Astrocyte (in vitro differentiated cells and primary cell): ENCODE data around the gene MINDY3. TPM values are rescaled to one million over a fixed set of nuclear protein-coding genes. Genes with fewer than 3 reads are reported as not detected.

Experiments
- DNase-seq: peaks from one replicate; pipeline ENCODE4 v3.0.0-alpha.2; 2010; ENCODE audit warnings: low read depth
- FAIRE-seq: peaks from 2 replicates; lab custom pipeline; 2011; peaks lifted over from hg19 to GRCh38; lab: Jason Lieb, UNC
- H2AFZ ChIP-seq: 2 replicates; pipeline ENCODE4 v1.6.0; 2012; ENCODE audit warnings: low read depth, low read length, inconsistent platforms
- H3K27ac ChIP-seq: 2 replicates; pipeline ENCODE4 v1.5.1; 2011; ENCODE audit warnings: low read depth, low read length, inconsistent platforms
- H3K27me3 ChIP-seq: 2 replicates; pipeline ENCODE4 v1.6.0; 2011; ENCODE audit warnings: low read length, inconsistent platforms; ENCODE audit not compliant: insufficient read depth
- H3K36me3 ChIP-seq: 2 replicates; pipeline ENCODE4 v1.5.1; 2011; ENCODE audit warnings: low read length, inconsistent platforms; ENCODE audit not compliant: insufficient read depth
- H3K4me1 ChIP-seq: 2 replicates; pipeline ENCODE4 v1.5.1; 2011; ENCODE audit warnings: low read length, inconsistent platforms; ENCODE audit not compliant: insufficient read depth
- H3K4me2 ChIP-seq: 2 replicates; pipeline ENCODE4 v1.6.0; 2012; ENCODE audit warnings: low read length, inconsistent platforms
- H3K4me3 ChIP-seq: 2 replicates; pipeline ENCODE4 v1.5.1; 2011; ENCODE audit warnings: low read depth, mild to moderate bottlenecking, low read length, inconsistent platforms; ENCODE audit not compliant: insufficient read depth
- H3K79me2 ChIP-seq: 2 replicates; pipeline ENCODE4 v1.6.0; 2012; ENCODE audit warnings: mild to moderate bottlenecking, low read length, inconsistent platforms; ENCODE audit not compliant: insufficient read depth
- H3K9ac ChIP-seq: 2 replicates; pipeline ENCODE4 v1.6.0; 2012; ENCODE audit warnings: mild to moderate bottlenecking, low read length, inconsistent platforms
- H3K9me3 ChIP-seq: 2 replicates; pipeline ENCODE4 v1.5.1; 2012; ENCODE audit warnings: low read depth, mild to moderate bottlenecking, low read length, inconsistent platforms; ENCODE audit not compliant: insufficient read depth
- H4K20me1 ChIP-seq: 2 replicates; pipeline ENCODE4 v1.6.0; 2012; ENCODE audit warnings: low read length, inconsistent platforms; ENCODE audit not compliant: insufficient read depth
- H3K27ac Mint-ChIP-seq: one replicate; pipeline ENCODE4 v1.8.0; 2021; ENCODE audit warnings: mild to moderate bottlenecking, mixed read lengths; ENCODE audit not compliant: unreplicated experiment
- H3K27me3 Mint-ChIP-seq: one replicate; pipeline ENCODE4 v1.8.0; 2021; ENCODE audit warnings: low read depth, mixed read lengths; ENCODE audit not compliant: unreplicated experiment
- H3K36me3 Mint-ChIP-seq: one replicate; pipeline ENCODE4 v1.8.0; 2021; ENCODE audit warnings: low read depth, mixed read lengths; ENCODE audit not compliant: unreplicated experiment
- H3K4me1 Mint-ChIP-seq: one replicate; pipeline ENCODE4 v1.8.0; 2021; ENCODE audit warnings: low read depth, mixed read lengths; ENCODE audit not compliant: unreplicated experiment
- H3K4me3 Mint-ChIP-seq: one replicate; pipeline ENCODE4 v1.8.0; 2021; ENCODE audit warnings: mild to moderate bottlenecking, moderate library complexity, mixed read lengths; ENCODE audit not compliant: unreplicated experiment
- H3K9me3 Mint-ChIP-seq: one replicate; pipeline ENCODE4 v1.8.0; 2021; ENCODE audit warnings: mild to moderate bottlenecking, mixed read lengths; ENCODE audit not compliant: unreplicated experiment
- EZH2 ChIP-seq: IDR thresholded peaks from 2 replicates; pipeline ENCODE4 v1.6.1; 2012; ENCODE audit warnings: mild to moderate bottlenecking, low read length, inconsistent platforms; ENCODE audit not compliant: insufficient read depth
- total RNA-seq: library from RNA; stranded (reverse); gene quantifications from 2 replicates; pipeline ENCODE4 v1.2.1, GENCODE V29; 2021
- TF ChIP-seq, protein P1 (sequence below): IDR thresholded peaks from 2 replicates; pipeline ENCODE4 v1.5.1; 2011; ENCODE audit warnings: low read depth, mild to moderate bottlenecking, inconsistent platforms, low read length, moderate library complexity; ENCODE audit not compliant: insufficient read depth

MINDY3 gene
- total RNA-seq, 1 donor from 2014 or later: 28.4 TPM

DNA sequence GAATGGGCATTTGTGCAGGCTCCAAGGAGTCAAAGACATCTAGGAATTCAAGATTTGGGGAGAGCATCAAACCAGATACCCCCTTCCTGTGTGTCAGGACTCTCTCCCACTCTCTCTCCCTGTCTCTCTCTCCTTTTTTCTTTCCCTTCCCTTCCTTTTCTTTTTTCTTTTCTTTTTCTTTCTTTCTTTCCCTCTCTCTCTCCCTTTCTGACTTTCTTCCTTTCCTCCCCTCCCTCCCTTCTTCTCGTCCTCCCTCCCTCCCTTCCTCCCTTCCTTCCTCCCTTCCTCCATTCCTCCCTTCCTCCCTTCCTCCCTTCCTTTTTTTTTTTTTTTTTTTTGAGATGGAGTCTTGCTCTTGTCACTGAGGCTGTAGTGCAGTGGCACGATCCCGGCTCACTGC, 24.1 kb upstream of the MINDY3 start:
- no peak overlapping the region for H3K27ac Mint-ChIP-seq
- no peaks in the 10 kb centered on the region for H3K4me1 Mint-ChIP-seq
- no peak overlapping the region for H2AFZ ChIP-seq
- no peaks in the 10 kb centered on the region for H3K4me1 ChIP-seq
- no peaks in the 10 kb centered on the region for H3K9me3 ChIP-seq
- peaks cover 18% of the 10 kb centered on the region for H3K27me3 ChIP-seq
- H3K4me3 ChIP-seq: no peak overlapping the region
- no peak overlapping the region for H3K9ac ChIP-seq
- DNase-seq: no peak
- H3K4me2 ChIP-seq: no peak overlapping the region
- H3K27ac ChIP-seq: no peak overlapping the region
- H3K4me3 Mint-ChIP-seq: no peak overlapping the region
- no peak for TF ChIP-seq EZH2
- TF ChIP-seq, protein P1, sequence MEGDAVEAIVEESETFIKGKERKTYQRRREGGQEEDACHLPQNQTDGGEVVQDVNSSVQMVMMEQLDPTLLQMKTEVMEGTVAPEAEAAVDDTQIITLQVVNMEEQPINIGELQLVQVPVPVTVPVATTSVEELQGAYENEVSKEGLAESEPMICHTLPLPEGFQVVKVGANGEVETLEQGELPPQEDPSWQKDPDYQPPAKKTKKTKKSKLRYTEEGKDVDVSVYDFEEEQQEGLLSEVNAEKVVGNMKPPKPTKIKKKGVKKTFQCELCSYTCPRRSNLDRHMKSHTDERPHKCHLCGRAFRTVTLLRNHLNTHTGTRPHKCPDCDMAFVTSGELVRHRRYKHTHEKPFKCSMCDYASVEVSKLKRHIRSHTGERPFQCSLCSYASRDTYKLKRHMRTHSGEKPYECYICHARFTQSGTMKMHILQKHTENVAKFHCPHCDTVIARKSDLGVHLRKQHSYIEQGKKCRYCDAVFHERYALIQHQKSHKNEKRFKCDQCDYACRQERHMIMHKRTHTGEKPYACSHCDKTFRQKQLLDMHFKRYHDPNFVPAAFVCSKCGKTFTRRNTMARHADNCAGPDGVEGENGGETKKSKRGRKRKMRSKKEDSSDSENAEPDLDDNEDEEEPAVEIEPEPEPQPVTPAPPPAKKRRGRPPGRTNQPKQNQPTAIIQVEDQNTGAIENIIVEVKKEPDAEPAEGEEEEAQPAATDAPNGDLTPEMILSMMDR: no peak
- no peaks in the 10 kb centered on the region for H3K79me2 ChIP-seq
- H3K36me3 Mint-ChIP-seq: no peaks in the 10 kb centered on the region
- no peak for FAIRE-seq
- peaks cover 21% of the 10 kb centered on the region for H3K27me3 Mint-ChIP-seq
- H3K36me3 ChIP-seq: no peaks in the 10 kb centered on the region
- no peaks in the 10 kb centered on the region for H4K20me1 ChIP-seq
- H3K9me3 Mint-ChIP-seq: no peaks in the 10 kb centered on the region

DNA sequence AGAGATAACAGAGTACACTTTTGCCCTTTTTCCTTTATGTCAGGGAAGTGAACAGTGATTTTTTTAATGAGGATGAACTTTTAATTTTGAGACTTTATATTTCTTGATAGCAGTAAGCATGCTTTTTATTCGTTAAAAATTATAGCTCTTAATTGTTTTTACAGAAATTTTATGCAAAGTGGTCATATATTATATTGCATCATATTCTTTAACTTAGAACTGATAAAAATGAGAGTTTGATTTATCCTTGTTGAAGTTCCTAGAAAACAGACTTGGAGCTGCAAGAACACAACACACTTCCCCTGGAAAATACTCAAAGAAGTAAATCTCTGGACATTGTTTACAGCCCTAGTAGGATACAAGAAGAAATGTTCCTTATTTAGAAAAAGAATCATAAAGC, 21.2 kb upstream of the MINDY3 start:
- no peak overlapping the region for H3K27ac Mint-ChIP-seq
- Histone ChIP-seq H3K9me3 (no peaks in the 10 kb centered on the region), H3K36me3 (no peaks in the 10 kb centered on the region), H3K27ac (no peak overlapping the region), H2AFZ (no peak overlapping the region), H3K4me3 (no peak overlapping the region), H3K4me2 (no peak overlapping the region), H4K20me1 (no peaks in the 10 kb centered on the region), H3K27me3 (peaks cover 18% of the 10 kb centered on the region), H3K79me2 (no peaks in the 10 kb centered on the region), H3K4me1 (no peaks in the 10 kb centered on the region), H3K9ac (no peak overlapping the region)
- DNase-seq (no peak), FAIRE-seq (no peak)
- no peaks in the 10 kb centered on the region for H3K9me3 Mint-ChIP-seq
- H3K4me3 Mint-ChIP-seq: no peak overlapping the region
- TF ChIP-seq, protein P1: no peak
- H3K36me3 Mint-ChIP-seq: no peaks in the 10 kb centered on the region
- no peaks in the 10 kb centered on the region for H3K4me1 Mint-ChIP-seq
- H3K27me3 Mint-ChIP-seq: peaks cover 21% of the 10 kb centered on the region

DNA sequence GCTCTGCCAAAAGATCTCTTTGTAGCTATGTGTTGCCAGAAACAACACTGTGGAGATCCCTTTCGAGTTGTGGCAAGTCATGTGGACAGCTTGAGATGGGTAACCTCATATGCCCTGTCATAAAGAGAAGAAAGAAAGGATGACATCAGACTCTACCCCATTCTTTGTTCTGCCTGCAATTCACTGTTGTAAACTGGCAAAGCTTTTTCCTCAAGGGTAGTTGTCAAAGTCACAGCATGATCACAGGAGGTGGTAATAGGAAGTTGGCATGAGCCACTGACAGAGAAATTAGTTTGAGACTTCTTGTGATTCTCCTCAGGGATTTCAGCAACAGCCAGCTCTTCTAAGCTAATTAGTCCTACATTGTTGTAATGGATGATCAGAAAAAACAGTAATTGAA, 19.4 kb upstream of the MINDY3 start:
- H3K9me3 Mint-ChIP-seq: peaks cover 3% of the 10 kb centered on the region
- no peak for FAIRE-seq
- H4K20me1 ChIP-seq: no peaks in the 10 kb centered on the region
- no peak overlapping the region for H3K27ac ChIP-seq
- H3K27ac Mint-ChIP-seq: no peak overlapping the region
- DNase-seq: no peak
- H3K9ac ChIP-seq: no peak overlapping the region
- H3K79me2 ChIP-seq: no peaks in the 10 kb centered on the region
- H3K9me3 ChIP-seq: no peaks in the 10 kb centered on the region
- peaks cover 18% of the 10 kb centered on the region for H3K27me3 ChIP-seq
- no peak overlapping the region for H3K4me3 Mint-ChIP-seq
- H3K4me2 ChIP-seq: no peak overlapping the region
- no peaks in the 10 kb centered on the region for H3K4me1 Mint-ChIP-seq
- no peak overlapping the region for H2AFZ ChIP-seq
- no peaks in the 10 kb centered on the region for H3K36me3 ChIP-seq
- H3K36me3 Mint-ChIP-seq: no peaks in the 10 kb centered on the region
- H3K4me3 ChIP-seq: no peak overlapping the region
- H3K4me1 ChIP-seq: no peaks in the 10 kb centered on the region
- peaks cover 19% of the 10 kb centered on the region for H3K27me3 Mint-ChIP-seq
- TF ChIP-seq, protein P1: no peak
- TF ChIP-seq EZH2: no peak
